GM18907 (cell line): Measurements from ENCODE around the gene PRRT1.
"Not testable (repeated sequence)": the region's sequence is repeated elsewhere in the genome, so short reads cannot be mapped to it uniquely, and the experiment has no call there.

Experiments used
- ATAC-seq: cut with Tn5 transposase; IDR thresholded peaks from one replicate; pipeline ENCODE4 v1.9.1; 2021; ENCODE audit warnings: mild to moderate bottlenecking, moderate library complexity; ENCODE audit not compliant: unreplicated experiment

Gene PRRT1

DNA sequence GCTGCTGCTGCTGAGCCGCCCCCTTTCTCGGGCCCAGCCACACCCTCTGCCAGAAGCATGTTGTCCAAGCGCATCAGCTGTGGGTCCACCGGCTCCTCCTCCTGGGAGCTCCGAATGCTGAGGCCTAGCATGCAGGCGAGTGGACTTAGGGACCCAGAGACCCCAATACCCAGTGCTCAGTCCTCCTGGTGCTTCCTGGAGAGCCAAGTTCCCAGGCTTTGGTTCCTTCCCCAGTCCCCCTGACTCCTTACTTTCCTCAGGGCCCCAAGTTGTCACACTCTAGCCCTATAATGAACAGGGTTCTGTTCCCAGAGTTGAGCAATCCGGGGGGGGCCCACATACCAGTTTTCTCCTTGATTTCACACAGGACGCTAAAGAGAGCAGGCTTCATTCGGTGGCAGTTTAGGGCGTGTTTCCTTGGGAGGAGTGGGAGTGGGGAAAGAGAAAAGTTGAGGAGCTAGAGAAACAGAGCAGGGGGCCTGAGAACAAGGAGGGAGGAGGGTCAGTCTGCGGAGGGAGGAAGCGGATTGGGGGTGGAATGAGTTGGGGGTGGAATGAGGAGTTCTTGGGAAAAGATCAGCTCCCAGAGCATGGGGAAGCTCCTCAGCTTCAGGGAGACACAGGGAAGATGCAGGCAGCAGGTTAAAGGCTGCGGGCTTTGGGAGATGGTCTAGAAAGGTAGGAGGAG lies 36.8 kb upstream of the PRRT1 start:
- ATAC-seq = no peak

- not testable (repeated sequence) for ATAC-seq
These were observed 36.1 kb upstream of the PRRT1 start for GRCh38 chr6:32187725-32188380.

DNA sequence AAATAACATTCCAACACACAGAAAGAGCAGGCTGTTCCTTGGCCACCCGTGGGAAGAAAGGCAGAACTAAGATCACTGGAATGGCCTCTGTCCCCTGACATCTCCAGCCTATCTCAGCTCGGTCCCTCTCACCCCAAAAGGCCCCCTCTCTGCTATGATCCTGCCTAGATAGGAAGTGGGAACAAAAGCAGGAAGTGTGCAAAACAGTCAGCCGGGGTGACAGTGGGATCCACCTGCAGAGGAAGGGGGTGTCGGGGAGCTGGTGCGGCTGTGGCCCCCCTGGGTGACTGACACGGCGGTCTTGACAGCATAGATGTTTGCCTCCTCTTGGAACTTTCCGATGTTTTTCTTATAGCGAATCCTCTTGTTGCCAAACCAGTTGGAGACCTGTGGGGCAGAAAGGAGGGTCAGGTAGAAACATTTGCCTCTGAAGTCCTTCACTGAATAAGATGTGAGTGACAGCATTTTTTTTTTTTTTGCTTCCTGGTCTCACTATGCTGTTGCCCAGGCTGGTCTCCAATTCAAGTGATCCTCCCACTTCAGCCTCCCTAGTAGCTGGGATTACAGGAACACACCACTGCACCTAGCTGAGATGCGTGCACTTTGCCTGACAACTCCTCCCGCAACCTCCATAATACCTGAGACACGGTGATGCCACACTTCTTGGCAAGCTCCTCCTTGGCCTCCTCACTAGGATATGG lies 35.4 kb upstream of the PRRT1 start:
- no peak for ATAC-seq

DNA sequence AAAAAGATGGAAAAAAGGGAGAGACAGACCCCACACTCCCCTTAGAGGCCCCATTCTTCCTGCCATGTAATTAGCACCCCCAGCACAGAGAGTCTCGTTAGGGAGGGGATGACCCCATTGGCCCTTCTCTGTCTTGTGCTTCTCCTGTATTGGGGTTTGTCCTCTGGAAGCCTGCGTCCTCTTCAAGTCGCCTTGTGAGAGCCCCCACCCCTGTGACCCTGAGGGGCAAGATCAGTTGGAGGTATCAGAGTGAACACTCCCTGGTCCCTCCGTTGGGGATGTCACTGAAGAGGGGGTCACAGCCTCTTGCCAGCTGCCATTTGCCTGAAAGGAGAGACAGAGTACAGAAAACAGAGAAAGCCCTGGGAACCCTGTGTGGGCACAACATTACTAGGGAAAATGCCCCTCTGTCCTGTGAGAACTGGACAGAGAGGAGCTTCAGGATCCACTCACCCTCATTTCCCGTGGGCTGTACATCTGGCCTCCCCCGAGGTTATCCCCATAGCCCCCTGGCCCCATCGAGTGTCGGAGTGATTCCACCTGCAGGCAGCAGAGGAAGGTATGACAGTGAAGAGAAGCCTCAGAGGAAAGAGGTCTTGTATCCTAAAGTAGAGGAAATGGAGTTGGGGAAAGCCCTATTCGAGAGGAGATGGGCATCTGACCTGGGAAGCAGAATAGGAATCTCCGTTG lies 34.6 kb upstream of the PRRT1 start:
- ATAC-seq = not testable (repeated sequence)

GRCh38 chr6:32185681-32186131 lies 34.0 kb upstream of the PRRT1 start:
- not testable (repeated sequence) for ATAC-seq

GRCh38 chr6:32184084-32184640 lies 32.4 kb upstream of the PRRT1 start, which contains the start of gene AGER:
TSS of gene AGER (minus strand) at chr6:32184253. CDS start at chr6:32184222, 31 bp downstream.
- ATAC-seq = no peak

DNA sequence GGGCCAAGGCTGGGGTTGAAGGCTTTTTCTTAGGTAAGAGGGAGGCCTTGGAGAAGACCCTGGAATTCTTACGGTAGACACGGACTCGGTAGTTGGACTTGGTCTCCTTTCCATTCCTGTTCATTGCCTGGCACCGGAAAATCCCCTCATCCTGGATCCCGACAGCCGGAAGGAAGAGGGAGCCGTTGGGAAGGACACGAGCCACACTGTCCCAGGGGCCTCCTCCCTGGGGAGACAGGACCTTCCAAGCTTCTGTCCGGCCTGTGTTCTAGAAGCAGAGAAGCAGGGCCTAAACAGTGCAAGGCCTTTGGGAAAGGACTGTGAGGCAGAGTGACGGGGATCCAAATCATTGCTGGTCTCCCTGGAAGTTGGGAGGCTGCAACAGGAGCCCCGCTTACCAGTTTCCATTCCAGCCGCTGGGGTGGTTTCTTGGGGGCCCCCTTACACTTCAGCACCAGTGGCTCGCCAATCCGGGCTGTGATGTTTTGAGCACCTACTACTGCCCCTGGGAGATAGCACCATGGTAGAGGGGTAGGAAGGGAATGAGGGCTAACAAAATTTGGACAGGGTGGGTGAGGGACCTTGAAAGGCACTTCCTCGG lies 31.8 kb upstream of the PRRT1 start:
- no peak for ATAC-seq

DNA sequence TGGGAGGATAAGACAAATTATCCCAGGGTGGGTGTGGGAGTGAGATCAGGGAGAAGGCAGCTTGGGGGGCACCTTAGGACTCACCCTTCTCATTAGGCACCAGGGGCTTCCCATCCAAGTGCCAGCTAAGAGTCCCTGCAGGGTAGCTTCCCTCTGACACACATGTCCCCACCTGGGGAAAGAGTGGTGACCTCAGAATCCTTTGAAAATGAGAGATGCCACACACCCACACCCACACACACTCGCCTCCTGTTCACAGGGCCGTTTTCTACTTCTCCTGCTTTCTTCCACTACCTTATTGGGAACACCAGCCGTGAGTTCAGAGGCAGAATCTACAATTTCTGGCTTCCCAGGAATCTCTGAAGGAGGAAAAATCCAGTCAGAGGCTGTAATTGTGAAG lies 31.3 kb upstream of the PRRT1 start:
- no peak for ATAC-seq

- no peak for ATAC-seq
These were observed 30.8 kb upstream of the PRRT1 start for GRCh38 chr6:32182555-32182981.

DNA sequence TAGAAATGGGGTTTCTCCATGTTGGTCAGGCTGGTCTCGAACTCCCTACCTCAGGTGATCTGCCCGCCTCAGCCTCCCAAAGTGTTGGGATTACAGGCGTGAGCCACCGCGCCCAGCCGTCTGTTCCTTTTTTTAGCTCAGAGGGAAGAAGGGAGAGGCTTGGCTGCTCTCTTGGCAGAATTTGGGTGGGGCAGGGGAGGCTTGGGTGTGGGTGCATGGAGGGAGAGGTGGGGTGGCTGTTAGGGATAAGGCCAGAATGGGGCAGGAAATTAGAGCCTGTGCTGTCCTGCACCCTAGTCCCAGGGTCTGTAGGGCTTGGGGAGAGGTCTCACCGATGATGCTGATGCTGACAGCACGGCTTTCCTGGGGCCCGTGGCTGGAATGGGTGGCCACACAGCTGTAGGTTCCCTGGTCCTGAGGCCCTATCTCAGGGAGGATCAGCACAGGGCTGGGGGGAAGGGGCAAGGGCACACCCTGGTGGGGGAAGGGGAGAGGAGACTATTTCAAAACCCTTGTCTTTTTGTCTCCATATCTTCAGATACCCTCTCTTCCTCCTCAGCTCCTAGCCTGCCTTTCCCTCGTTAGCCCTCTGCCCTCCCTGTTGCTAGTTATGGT lies 30.3 kb upstream of the PRRT1 start:
- ATAC-seq = no peak

GRCh38 chr6:32181148-32181702 lies 29.5 kb upstream of the PRRT1 start:
- no peak for ATAC-seq

GRCh38 chr6:32179766-32180405 lies 28.1 kb upstream of the PRRT1 start:
- no peak for ATAC-seq

DNA sequence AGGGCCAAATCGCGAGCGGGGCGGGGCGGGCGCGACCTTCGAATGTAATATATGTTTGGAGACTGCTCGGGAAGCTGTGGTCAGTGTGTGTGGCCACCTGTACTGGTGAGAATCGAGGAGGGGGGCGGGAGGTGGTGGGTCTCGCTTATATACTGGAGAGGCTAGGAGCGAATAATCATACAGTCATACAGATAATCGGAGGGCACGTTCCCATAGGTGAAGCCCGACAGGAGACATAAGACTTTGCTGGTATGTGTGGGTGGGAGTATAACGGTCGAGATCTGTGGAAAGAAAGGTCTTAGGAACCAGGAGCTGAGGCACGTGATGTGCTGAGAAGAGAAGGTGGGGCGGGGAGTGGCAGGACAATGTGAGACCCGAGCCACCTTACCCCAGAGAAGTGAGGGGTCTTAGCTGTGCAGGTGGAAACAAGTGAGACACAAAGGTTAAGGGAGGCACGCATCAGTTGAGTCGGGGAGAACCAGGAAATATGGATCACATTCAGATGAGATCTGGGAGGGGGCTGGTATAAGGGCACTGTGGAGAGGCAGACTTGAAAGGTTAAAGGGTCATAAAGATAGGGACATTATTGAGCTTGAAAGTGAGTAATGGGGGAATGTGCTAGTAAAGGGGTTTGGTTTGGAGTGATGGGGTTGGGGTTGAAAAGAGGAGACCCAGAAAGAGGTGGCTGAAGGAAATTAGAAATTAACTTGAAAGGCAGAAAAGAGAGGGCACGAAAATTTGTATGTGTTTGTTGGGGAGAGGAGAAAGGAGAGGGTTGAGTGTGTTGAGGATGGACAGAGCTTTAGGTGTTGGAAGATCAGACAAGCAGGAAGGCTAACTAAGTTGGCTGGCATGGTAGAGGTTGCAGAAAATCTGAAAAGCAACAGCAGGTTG lies 27.1 kb upstream of the PRRT1 start:
- ATAC-seq = no peak

DNA sequence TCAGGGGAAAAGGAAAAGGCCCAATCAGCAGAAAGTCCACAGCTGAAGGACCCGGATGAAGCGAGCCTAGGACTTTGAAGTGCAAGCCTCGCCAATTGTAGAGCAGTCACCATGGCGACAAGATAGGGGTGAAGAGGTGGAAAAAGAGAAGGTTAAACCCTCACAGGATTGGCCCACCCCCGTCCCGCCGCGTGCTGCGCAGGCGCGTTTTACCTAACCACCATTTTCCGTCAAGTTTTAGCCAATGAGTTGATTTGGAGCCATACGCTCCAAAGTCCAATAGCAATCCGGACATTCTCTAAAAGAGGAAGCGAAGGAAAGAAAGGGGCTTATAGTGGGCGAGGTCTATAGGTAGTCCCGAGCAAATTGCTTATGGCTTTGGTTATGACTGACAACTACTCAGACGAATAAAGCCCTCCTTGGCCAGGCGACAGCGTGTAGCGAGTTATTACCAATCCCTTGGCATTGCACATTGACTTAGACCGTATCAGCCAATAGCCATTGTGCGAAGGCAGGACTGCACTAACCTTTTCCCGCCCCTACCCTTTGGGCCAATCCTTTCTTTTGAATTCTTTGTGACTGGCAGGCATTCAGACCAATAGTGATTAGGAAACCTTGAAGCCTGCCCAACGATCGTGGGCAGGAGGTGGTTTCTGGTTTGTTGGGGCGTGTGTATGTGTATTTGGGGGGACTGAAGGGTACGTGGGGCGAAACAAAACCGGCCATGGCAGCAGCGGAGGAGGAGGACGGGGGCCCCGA lies 26.2 kb upstream of the PRRT1 start, which contains the start of gene RNF5:
RNF5 (plus strand) TSS at position 618 of the 759 bp plus-strand sequence; CDS start at position 725, 107 bp downstream.
- peak; percentile 79 for ATAC-seq

GRCh38 chr6:32177183-32177787 lies 25.5 kb upstream of the PRRT1 start:
- ATAC-seq = no peak

- ATAC-seq = no peak
These were observed 24.9 kb upstream of the PRRT1 start for GRCh38 chr6:32176476-32177182.
